Fibroblast of skin of abdomen (primary cell): Measurements from ENCODE around the gene BSND.
A peak's percentile ranks its signal among the peaks of the same experiment; 100 is the strongest.

ENCODE experiments used
- DNase-seq: peaks from one replicate; pipeline ENCODE4 v3.0.0-alpha.2; 2013

BSND gene

GRCh38 chr1:54994355-54994990 is 4.3 kb upstream of the BSND start:
- DNase-seq: no peak

DNA sequence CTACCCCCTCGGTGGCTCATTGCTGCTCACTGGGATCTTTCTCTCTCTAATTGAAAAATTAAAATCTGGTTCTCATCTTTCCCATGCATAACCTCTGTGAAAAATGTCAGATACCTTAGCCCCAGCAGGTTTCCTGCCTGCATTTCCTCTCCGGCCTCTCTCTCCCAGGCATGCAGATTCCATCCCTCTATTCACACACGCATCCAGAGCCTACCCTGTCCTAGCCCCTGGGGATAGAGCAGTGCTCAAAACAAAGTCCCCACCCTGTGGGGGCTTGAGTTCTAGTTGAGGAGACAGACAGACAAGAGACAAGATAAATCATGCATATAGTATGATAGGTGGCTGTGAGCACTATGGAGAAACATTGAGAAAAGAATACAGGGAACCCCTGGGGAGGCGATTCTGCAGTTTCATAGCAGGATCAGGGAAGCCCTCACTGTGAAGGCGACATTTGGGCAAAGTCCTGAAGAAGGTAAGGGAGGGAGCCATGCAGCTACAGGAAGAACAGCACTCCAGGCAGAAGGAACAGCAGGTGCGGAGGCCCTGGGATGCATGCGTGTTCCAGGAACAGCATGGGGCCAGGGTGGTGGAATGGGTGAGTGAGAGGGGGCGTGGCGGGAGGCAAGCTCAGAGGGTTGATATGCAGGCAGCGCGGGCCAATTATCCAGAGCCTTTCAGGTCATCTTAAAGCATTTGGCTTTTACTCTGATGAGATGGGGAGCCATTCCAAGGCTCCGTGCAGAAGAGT is 3.5 kb upstream of the BSND start:
- no peak for DNase-seq

DNA sequence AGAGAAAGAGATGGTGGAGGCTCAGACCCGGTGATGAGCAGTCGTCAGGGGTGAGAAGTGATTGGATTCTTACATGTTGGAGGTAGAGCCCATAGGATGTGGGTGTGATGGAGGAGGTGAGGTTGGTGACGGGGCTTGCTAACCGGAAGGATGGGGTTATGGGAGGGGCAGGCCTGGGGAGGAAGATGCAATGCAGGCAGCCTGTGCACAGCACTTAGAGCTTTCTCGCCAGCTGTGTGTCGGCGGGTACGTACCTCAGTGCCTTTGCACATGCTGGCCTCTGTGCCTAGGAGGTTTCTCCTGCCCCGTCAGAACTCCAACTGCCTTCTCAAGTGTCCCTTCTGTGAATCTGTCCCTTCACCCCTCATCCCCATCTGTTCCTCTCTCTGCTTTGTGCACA is 2.9 kb upstream of the BSND start:
- no peak for DNase-seq

DNA sequence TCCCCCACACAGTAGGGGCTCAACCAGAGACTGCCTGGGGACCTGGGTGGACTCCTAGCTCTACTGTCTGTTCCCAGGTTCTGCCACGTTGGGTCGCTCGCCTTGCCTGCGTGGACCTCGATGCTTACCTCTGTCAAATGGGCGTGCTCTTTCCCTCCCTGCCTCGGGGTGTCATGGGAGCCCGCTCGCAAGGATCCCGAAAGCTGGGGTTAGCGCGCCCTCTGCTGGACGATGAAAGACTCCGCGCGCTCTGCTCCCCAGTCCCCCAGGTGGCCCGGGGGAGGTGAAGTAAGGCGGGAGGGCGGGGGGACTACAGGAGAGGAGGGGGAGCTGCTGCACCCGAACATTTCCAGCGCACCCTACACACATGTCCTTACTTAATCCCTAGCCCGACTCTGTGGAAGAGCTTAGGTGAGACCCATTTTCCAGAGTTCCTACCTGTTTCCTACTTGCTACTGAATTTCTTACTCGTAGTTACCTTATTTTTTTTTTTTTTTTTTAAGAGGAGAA is 2.3 kb upstream of the BSND start:
- peak; percentile 61 for DNase-seq

- DNase-seq: peak; percentile 6
Measured at GRCh38 chr1:54996869-54997710, 1.6 kb upstream of the BSND start.

DNA sequence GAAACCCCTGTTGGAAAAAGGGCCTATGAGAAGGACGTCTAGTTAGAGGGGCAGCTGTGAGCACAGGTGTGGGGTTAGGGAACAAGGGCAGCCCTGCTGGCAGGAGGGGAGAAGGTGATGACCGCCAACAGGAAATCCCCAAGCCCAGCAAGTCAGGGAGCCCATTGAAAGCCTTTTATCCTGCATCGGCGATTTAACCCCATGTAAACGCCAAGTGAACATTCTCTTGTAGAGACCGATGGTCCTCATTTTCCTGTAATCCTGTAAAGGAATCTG is 1.1 kb upstream of the BSND start:
- DNase-seq: no peak

GRCh38 chr1:54998100-54998499 is 633 bp upstream of the BSND start:
- no peak for DNase-seq

DNA sequence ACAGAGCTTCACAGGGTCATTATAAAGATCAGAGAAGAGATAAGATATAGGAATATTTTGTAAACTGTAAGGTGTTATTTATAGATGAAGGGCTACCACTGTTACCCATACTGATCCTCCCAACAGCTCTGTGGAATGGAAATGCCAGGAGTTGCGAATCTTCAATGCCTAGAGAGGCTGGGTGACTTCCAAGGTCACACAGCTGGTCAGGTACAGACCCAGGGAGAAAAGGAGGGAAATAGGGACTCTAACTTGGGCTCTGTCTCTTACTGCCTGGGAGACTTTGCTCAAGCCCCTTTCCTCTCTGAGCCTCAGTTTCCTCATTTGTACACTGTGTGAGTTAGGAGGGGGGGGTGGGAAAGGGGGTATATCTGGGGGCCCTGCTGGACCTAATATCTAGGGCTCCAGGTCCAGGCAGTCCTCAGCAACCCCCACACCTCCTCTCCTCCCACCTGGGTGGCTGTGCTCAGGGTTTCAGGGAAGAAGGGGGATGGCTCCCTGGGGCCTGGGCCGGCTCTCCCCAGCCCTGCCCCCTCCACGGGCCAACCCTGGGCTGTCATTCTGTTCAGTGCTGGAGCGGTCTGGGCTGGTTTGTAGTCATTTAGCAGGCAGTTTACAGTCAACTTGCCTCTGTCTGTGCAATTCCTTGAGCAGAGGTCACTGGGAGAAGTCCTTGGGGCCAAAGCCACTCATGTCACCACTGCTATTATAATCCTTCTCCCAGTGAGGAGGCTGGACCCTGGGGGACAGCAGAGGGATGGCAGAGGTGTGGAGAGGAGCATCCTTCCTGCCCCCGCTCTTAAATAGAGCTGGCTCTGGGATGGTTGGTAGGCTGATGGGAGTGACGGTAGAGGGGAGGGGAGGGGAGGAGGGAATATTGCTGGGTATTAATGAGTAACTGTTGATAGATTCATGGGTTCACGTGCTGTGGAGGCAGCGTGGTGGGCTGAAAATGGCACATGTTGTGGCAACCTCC is 1.7 kb downstream of the BSND start:
- no peak for DNase-seq

- DNase-seq: no peak
Measured at GRCh38 chr1:55001311-55001710, 2.6 kb downstream of the BSND start.

DNA sequence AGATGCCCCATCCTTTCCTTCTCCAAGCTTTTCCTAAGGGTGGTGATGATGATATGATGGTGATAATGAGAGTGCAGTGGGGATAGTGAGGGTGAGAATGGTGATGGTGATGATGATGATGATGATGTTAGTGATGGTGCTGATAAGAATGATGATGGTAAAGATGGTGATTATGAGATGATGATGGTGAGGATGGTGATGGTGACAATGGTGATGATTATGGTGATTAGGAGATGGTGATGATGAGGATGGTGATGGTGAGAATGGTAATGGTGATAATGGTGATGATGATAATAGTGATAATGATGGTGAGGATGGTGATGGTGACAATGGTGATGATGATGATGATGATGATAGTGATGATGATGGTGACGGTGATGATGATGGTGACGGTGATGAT is 4.0 kb downstream of the BSND start:
- DNase-seq: no peak

DNA sequence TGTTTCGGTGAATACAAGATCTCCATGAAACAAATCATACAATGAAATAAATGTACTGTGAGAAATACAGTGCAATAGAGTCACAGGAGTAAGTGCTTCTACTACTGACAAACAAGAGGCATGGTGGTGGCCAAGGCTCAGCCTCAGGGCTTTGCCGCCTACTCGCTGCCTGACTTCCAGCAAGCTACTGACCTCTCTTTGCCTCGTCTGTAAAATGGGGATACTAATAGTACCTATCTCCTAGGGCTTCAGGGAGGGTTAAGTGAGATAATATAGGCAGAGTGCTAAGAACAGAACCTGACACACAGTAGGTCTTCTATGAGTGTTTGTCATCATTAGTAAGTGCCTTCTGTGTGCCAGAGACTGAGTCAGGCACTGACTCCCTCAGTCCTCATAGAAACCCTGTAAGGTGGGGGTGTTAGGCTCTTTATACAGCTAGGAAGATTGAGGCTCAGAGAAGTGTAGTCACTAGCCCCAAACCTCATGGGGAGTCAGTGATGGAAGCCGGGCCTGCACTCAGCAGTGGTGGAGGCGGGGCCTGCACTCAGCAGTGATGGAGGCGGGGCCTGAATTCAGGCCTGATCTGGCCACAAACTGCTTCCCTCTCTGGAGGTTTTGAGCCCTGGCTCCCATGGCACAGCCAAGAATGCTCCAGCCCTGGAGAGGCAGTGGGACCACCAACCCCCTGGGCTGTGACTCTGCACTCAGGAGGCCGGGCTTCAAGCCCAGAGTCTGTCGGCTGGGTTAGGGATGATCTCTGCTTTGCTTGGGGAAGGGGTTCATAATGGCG is 6.8 kb downstream of the BSND start:
- no peak for DNase-seq

GRCh38 chr1:55006931-55007330 is 8.2 kb downstream of the BSND start:
- DNase-seq: no peak

DNA sequence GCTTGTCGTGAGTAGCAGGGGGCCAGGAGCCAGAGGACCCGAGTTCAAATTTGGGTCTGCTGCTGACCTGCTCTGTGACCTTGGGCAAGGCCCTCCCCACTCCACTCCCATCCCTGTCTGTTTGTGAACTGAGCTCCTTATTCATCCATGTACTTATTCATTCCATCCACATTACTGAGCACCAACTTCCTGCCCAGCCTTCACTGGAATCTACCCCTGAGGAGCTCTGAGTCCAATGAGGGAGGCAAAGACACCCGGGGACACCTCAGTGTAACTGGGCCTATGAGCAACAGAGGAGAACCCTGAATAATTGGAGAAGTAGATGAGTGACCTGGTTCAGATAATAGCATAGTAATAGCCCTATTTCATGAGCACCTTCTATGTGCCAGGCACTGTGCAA is 8.9 kb downstream of the BSND start:
- DNase-seq: peak; percentile 76

- no peak for DNase-seq
Measured at GRCh38 chr1:55010194-55010886, 11.6 kb downstream of the BSND start.

- DNase-seq: no peak
Measured at GRCh38 chr1:55010887-55011217, 12.1 kb downstream of the BSND start.

- DNase-seq: no peak
Measured at GRCh38 chr1:55012661-55013060, 13.9 kb downstream of the BSND start.

GRCh38 chr1:55015123-55015522 is 16.4 kb downstream of the BSND start:
- DNase-seq: no peak

DNA sequence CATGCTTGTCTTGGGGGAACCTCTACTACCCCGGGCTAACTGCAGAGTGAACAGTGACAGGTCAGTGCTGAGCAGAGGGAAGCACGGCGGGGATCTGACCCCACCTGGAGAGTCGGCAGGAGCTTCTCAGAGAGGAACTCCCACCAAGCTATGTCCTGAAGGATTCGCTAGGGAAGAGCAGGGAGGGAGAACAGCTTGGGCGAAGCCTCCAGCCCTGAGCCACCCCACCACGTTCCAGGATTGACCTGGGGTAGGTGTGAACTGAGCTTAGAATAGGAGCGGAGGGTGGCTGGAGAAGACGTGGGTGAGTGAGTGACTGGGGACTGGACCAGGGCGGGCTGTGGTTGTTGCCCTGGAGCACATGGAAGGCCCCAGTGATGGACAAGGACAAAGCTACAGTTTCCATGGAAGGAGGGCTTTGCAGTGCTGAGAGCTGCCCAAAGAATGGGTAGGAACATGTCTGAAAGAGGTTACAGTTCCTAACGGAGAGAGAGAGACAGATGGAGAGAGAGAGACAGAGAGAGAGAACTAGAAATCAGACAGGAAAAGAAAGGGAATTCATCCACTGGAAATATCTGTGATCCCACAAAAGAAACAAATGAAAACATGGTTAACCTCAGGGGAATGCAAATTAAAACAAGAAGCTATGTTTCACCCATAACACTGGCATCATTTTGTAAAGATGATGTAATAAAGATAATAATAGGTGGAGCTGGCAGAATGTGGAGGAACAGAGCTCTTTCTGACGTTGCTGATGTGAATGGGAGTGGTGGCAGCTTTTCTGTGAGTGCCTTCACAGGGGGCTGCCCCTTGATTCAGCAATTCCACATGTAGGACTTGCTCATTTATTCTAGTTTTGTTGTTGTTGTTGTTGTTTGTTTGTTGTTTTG is 17.2 kb downstream of the BSND start:
- DNase-seq: no peak

- no peak for DNase-seq
Measured at GRCh38 chr1:55018395-55018794, 19.7 kb downstream of the BSND start.

DNA sequence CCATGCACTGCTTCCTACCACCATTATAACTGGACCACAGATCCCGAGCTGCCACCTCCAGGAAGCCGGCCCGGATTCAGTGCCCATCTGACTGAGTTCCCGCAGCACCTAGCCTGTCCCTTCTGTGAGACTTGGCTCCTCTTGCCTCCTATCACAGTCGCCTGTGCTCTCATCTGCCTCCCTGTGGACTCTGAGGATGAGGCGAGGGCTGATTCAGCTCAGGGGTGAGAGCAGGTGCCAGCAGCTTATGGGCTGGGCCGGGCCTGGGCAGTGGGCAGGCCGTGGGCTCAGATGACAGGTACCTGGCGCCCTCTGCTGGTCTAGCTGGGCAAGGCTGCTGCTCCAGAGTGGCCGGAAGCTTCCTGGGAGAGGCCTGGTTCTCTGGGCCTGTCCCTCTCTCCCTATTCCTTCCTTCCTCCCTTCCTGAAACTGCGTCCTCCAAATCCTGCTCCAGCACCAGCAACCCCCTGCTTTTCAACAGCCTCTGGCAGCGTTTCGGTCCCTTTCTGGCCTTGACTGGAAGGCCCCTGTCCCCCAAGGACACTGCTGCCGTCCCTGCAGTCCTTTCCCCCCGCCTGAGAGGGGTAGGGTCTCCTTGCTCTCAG is 23.3 kb downstream of the BSND start:
- DNase-seq: peak; percentile 83
